Measurements from ENCODE around the gene ITGA5. TPM values are rescaled to one million over a fixed set of nuclear protein-coding genes. Genes with fewer than 3 reads are reported as not detected.

ITGA5 gene
- total and polyA plus RNA-seq, 7 donors, result 13.7 to 244 (median 39.7) TPM

DNA sequence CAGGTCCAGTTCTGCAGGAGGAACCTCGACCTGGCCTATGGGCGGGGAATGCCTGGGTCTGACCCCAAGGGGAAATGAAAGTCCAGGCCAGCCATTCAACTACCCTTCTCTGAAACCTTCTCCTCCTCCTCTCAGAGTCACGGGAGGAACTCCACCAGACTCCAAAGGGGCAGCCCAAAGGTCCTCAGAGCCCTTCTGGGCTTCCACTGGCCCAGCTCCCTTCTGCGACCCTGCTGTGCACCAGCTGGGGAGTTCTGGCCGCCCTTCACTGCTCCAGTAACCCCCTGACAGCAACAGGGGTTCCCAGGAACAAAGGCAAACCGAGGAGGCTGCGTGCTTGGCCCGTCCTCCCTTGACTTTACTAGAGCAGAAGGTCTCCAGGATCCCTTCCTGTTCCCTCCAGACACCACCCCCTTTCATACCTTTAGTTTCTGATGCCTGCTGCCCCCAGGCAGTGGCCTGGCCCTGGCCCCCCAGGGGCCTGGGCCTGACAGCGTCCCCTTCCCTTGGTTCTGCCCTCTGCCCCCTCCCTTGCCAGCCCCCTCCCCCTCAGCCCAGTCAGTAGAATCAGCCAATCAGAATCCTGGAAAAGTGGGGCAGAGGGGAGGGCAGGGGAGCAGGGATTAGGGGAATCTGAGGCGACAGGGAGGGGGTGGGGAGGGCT, 33.7 kb downstream of the ITGA5 start:
- Histone ChIP-seq H3K9me3 (no peaks in the 10 kb centered on the region), H3K36me3 (ENCODE audit: insufficient read depth in 1 of 2, low read depth in 1 of 2) (peaks cover 0 to 14% of the 10 kb centered on the region in 2 donors), H3K4me1 (peaks cover 45% of the 10 kb centered on the region), H3K4me3 (peak overlapping the region; percentile 67), H3K27me3 (ENCODE audit: insufficient read depth in 3 of 3, low read length in 2 of 3) (no peaks in the 10 kb centered on the region), H3K27ac (peak overlapping the region; percentile 76)
- ATAC-seq, result peak; percentile 66 to 79 (median 70)
- 24 to 29% (median 27%) methylated on average over 9 to 10 of the region's 10 CpGs for WGBS, 3 donors
- DNase-seq, result peak in 1 of 2 donors; percentile 72
- intact Hi-C loops (cut with DNase I), result no loop called here
- TF ChIP-seq, protein P1, sequence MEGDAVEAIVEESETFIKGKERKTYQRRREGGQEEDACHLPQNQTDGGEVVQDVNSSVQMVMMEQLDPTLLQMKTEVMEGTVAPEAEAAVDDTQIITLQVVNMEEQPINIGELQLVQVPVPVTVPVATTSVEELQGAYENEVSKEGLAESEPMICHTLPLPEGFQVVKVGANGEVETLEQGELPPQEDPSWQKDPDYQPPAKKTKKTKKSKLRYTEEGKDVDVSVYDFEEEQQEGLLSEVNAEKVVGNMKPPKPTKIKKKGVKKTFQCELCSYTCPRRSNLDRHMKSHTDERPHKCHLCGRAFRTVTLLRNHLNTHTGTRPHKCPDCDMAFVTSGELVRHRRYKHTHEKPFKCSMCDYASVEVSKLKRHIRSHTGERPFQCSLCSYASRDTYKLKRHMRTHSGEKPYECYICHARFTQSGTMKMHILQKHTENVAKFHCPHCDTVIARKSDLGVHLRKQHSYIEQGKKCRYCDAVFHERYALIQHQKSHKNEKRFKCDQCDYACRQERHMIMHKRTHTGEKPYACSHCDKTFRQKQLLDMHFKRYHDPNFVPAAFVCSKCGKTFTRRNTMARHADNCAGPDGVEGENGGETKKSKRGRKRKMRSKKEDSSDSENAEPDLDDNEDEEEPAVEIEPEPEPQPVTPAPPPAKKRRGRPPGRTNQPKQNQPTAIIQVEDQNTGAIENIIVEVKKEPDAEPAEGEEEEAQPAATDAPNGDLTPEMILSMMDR (IDR thresholded peaks at IDR 0.05), result no peak

DNA sequence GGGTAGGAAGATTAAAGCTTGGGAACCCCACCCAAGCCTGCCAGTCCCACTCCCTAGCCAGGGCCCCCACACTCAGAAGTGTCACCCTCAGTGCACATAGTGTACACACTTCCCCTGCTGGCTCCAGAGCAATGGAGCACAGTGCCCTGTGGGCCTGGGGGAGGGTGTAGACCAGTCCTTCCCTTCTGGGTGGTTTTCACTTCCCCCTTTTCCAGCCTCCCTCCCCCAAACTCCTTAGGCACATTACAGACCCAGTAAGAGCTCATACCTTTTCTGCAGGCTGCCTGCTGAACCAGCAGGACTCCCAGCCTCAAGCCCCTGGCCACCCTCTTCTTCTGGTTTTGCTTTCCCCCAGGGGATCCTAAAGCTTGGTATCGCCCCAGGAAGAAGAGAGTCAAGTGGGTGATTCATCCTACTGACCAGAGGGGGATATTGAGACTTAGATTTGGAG, 34.5 kb downstream of the ITGA5 start, which contains the start of gene ZNF385A:
Gene ZNF385A, minus strand, starts transcription at position 143 of the 451 bp plus-strand sequence. CDS start 219 bp downstream, outside the sequence.
- Histone ChIP-seq H3K4me1 (peaks cover 52% of the 10 kb centered on the region), H3K27me3 (ENCODE audit: insufficient read depth in 3 of 3, low read length in 2 of 3) (no peaks in the 10 kb centered on the region), H3K9me3 (no peaks in the 10 kb centered on the region), H3K4me3 (peak within 1 kb of the TSS; percentile 67), H3K36me3 (ENCODE audit: insufficient read depth in 1 of 2, low read depth in 1 of 2) (peaks cover 0 to 14% of the 10 kb centered on the region in 2 donors), H3K27ac (peak within 1 kb of the TSS; percentile 76)
- DNase-seq (peak in 1 of 2 donors; percentile 63), ATAC-seq (no peak)
- intact Hi-C loops (cut with DNase I), result no loop called here
- 73 to 100% (median 85%) methylated on average over 1 of the region's 1 CpG for WGBS, 3 donors
- TF ChIP-seq, protein P1 (IDR thresholded peaks at IDR 0.05), result no peak

DNA sequence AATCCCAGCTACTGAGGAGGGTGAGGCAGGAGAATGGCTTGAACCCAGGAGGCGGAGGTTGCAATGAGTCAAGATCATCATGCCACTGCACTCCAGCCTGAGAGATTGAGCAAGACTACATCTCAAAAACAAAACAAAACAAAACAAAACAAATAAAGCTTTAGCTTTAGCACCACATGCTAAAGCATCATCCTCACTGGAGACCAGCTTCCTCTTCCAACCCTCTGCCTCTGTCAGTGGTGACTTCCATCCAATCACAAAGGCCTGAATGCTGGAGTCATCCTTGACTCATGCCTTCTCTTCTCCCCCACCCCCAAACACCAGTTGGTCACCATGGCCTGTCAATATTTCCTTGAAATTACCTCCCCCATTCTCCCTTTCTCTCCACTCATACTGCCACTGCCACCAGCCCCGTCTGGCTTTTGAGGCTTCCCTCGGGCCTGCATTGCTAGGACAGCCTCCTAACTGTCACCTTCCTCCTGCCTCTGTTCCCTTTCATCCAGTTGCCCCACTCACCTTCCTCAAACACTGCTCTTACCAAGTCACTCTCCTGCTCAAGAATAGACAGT, 35.9 kb downstream of the ITGA5 start:
- peak in 1 of 2 donors; percentile 55 for DNase-seq
- H3K27me3 ChIP-seq (ENCODE audit: insufficient read depth in 3 of 3, low read length in 2 of 3), result no peaks in the 10 kb centered on the region
- intact Hi-C loops (cut with DNase I), result no loop called here
- peaks cover 0 to 19% of the 10 kb centered on the region in 2 donors for H3K36me3 ChIP-seq (ENCODE audit: insufficient read depth in 1 of 2, low read depth in 1 of 2)
- 70 to 76% (median 75%) methylated on average over 3 of the region's 3 CpGs for WGBS, 3 donors
- peak; percentile 39 to 63 (median 42) for ATAC-seq
- H3K27ac ChIP-seq, result peak overlapping the region; percentile 76
- peaks cover 63% of the 10 kb centered on the region for H3K4me1 ChIP-seq
- peak overlapping the region; percentile 67 for H3K4me3 ChIP-seq
- H3K9me3 ChIP-seq, result no peaks in the 10 kb centered on the region
- TF ChIP-seq, protein P1 (IDR thresholded peaks at IDR 0.05), result no peak

DNA sequence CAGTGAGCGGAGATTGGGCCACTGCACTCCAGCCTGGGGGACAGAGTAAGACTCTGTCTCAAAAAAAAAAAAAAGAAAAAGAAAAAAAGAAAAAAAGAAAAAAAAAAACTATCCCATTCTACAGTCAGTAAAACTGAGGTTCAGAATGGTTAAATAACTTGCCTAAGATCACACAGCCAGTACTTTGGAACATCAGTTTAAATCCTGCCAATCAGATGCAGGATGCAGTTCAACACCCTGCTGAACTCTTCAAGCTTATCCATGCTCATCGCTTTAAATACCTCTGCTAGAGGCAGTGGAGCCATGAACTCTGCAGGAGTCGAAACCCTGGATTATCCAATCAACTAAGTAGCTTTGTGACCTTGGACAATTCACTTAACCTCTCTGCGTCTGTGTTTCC, 37.9 kb downstream of the ITGA5 start:
- Histone ChIP-seq H3K27me3 (ENCODE audit: insufficient read depth in 3 of 3, low read length in 2 of 3) (no peaks in the 10 kb centered on the region), H3K4me1 (peaks cover 54% of the 10 kb centered on the region), H3K36me3 (ENCODE audit: insufficient read depth in 1 of 2, low read depth in 1 of 2) (peaks cover 0 to 30% of the 10 kb centered on the region in 2 donors), H3K4me3 (no peak overlapping the region), H3K27ac (peak overlapping the region; percentile 76), H3K9me3 (no peaks in the 10 kb centered on the region)
- intact Hi-C loops (cut with DNase I), result no loop called here
- no peak for ATAC-seq
- WGBS, 3 donors, result 93 to 97% (median 94%) methylated on average over 4 of the region's 4 CpGs
- TF ChIP-seq, protein P1 (IDR thresholded peaks at IDR 0.05), result no peak
- DNase-seq, result no peak
